ENCODE data around the gene RBM38.
"Not testable (repeated sequence)": the region's sequence is repeated elsewhere in the genome, so short reads cannot be mapped to it uniquely, and the experiment has no call there.

Gene RBM38

DNA sequence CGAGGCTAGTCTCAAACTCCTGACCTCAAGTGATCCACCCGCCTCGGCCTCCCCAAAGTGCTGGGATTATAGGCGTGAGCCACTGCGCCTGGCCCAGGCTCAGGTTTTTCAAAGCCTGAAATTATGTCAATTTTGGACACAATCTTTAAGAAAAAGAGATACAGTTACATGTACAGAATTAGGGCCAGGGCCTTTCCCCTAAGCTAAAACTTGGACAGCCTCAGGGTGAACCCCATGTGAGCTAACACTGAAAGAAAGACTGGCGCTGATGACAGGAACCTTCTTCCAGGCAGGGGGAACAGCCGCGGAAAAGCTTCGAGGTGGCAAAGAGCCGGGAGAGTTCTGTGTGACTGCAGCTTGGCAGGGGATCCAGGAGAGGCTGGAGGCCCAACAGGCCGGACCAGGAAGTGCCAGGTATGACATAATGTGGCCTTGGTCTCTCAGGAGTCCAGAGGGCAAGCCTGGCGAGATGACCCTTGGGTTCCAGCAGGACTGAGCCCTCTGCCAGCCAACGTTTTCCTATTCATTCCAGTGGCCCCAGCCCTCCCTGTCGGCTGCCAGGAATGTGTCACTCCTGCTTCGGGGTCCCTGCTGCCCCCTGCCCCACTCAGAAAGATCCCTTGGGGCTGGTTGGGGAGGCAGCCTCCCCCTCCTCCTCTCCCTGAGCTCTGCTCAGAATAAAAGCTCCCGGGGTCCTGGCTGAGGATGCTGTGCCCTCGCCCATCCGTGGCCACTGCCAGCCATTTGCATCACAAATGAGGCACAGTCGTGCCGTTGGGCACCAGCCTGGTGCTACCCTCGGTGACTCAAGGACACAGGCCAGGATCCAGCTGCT lies 37.3 kb downstream of the RBM38 start:
- H3K4me1 ChIP-seq (ENCODE audit: low read length): peaks cover 16% of the 10 kb centered on the region
- no peaks in the 10 kb centered on the region for H3K9me2 ChIP-seq (replicated peaks; ENCODE audit: insufficient read depth, low read length)
- H3K79me2 ChIP-seq (ENCODE audit: low read length): no peaks in the 10 kb centered on the region
- no peaks in the 10 kb centered on the region for H3K9me3 ChIP-seq (replicated peaks; ENCODE audit: insufficient read depth, low read length)
- no peaks in the 10 kb centered on the region for H3K27me3 ChIP-seq (replicated peaks; ENCODE audit: insufficient read depth, low read length)
- DNase-seq: no peak
- H3K4me2 ChIP-seq (ENCODE audit: low read depth, low read length): no peak overlapping the region
- no peak overlapping the region for H3K27ac ChIP-seq (ENCODE audit: low read length)
- no peaks in the 10 kb centered on the region for H3K36me3 ChIP-seq (replicated peaks; ENCODE audit: insufficient read depth, low read length)
- no peak overlapping the region for H2AFZ ChIP-seq (ENCODE audit: low read length)
- TF ChIP-seq EZH2phosphoT487 (IDR thresholded peaks at IDR 0.05; ENCODE audit: low read length) (no peak), EZH2 (optimal IDR thresholded peaks at IDR 0.05; ENCODE audit: low read depth, low read length) (no peak)
- TF ChIP-seq, protein P1, sequence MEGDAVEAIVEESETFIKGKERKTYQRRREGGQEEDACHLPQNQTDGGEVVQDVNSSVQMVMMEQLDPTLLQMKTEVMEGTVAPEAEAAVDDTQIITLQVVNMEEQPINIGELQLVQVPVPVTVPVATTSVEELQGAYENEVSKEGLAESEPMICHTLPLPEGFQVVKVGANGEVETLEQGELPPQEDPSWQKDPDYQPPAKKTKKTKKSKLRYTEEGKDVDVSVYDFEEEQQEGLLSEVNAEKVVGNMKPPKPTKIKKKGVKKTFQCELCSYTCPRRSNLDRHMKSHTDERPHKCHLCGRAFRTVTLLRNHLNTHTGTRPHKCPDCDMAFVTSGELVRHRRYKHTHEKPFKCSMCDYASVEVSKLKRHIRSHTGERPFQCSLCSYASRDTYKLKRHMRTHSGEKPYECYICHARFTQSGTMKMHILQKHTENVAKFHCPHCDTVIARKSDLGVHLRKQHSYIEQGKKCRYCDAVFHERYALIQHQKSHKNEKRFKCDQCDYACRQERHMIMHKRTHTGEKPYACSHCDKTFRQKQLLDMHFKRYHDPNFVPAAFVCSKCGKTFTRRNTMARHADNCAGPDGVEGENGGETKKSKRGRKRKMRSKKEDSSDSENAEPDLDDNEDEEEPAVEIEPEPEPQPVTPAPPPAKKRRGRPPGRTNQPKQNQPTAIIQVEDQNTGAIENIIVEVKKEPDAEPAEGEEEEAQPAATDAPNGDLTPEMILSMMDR (IDR thresholded peaks at IDR 0.05; ENCODE audit: low read length): no peak
- no peak overlapping the region for H3K9ac ChIP-seq (ENCODE audit: low read length)
- H3K4me3 ChIP-seq (ENCODE audit: low read length): no peak overlapping the region
- H3F3A ChIP-seq (ENCODE audit: insufficient read depth, low read length): 0 out of 2 replicates have a peak, but pooled peaks cover 4% of the 10 kb centered on the region
- H4K20me1 ChIP-seq (ENCODE audit: insufficient read depth, low read length): no peaks in the 10 kb centered on the region

DNA sequence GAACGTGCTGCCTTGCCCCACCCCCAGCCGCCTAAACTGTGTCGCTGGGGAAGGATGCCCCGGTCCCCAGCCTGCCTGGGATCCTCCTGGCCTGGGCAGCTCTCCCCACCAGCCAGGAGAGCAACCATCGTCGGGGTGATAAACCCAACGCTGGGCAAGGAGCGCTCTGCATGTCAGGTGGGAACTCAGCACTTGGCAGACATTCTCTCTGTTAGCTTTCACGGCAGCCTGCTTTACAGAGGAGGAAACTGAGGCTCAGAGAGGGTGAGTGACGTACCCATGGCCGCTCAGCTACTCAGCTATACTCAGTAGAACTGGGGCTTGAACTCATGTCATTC lies 37.9 kb downstream of the RBM38 start:
- H4K20me1 ChIP-seq (ENCODE audit: insufficient read depth, low read length): no peaks in the 10 kb centered on the region
- TF ChIP-seq EZH2 (optimal IDR thresholded peaks at IDR 0.05; ENCODE audit: low read depth, low read length) (no peak), EZH2phosphoT487 (IDR thresholded peaks at IDR 0.05; ENCODE audit: low read length) (no peak)
- TF ChIP-seq, protein P1 (IDR thresholded peaks at IDR 0.05; ENCODE audit: low read length): no peak
- no peaks in the 10 kb centered on the region for H3K9me2 ChIP-seq (replicated peaks; ENCODE audit: insufficient read depth, low read length)
- H3K27me3 ChIP-seq (replicated peaks; ENCODE audit: insufficient read depth, low read length): no peaks in the 10 kb centered on the region
- 0 out of 2 replicates have a peak, but pooled peaks cover 4% of the 10 kb centered on the region for H3F3A ChIP-seq (ENCODE audit: insufficient read depth, low read length)
- no peak overlapping the region for H3K9ac ChIP-seq (ENCODE audit: low read length)
- no peak overlapping the region for H3K4me3 ChIP-seq (ENCODE audit: low read length)
- no peak overlapping the region for H3K27ac ChIP-seq (ENCODE audit: low read length)
- peaks cover 21% of the 10 kb centered on the region for H3K4me1 ChIP-seq (ENCODE audit: low read length)
- no peaks in the 10 kb centered on the region for H3K36me3 ChIP-seq (replicated peaks; ENCODE audit: insufficient read depth, low read length)
- H3K79me2 ChIP-seq (ENCODE audit: low read length): no peaks in the 10 kb centered on the region
- DNase-seq: no peak
- H3K4me2 ChIP-seq (ENCODE audit: low read depth, low read length): no peak overlapping the region
- no peaks in the 10 kb centered on the region for H3K9me3 ChIP-seq (replicated peaks; ENCODE audit: insufficient read depth, low read length)
- H2AFZ ChIP-seq (ENCODE audit: low read length): no peak overlapping the region

DNA sequence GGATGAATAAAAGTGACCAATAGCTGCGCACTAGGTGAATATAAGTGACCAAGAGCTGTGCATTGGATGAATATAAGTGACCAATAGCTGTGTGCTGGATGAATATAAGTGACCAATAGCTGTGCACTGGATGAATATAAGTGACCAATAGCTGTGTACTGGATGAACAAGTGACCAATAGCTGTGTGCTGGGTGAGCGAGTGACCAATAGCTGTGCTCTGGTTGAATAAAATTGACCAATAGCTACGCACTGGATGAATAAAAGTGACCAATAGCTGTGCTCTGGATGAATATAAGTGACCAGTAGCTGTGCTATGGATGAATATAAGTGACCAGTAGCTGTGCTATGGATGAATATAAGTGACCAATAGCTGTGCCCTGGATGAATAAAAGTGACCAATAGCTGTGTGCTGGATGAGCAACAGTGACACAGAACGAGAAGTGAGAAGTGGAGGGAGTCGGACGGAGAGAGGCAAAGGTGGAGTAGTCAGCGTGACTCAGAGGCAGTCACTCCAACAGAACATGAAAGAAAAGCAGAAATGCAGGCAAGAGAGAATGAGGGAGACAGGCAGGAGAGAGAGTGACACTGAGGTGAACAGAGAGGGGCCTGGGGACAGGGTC lies 38.5 kb downstream of the RBM38 start:
- Histone ChIP-seq H3K4me1 (ENCODE audit: low read length) (peaks cover 24% of the 10 kb centered on the region), H3K9ac (ENCODE audit: low read length) (no peak overlapping the region), H3K27ac (ENCODE audit: low read length) (no peak overlapping the region), H3K36me3 (replicated peaks; ENCODE audit: insufficient read depth, low read length) (no peaks in the 10 kb centered on the region), H3K4me2 (ENCODE audit: low read depth, low read length) (no peak overlapping the region), H2AFZ (ENCODE audit: low read length) (no peak overlapping the region), H3K27me3 (replicated peaks; ENCODE audit: insufficient read depth, low read length) (no peaks in the 10 kb centered on the region), H4K20me1 (ENCODE audit: insufficient read depth, low read length) (no peaks in the 10 kb centered on the region), H3K9me2 (replicated peaks; ENCODE audit: insufficient read depth, low read length) (no peaks in the 10 kb centered on the region), H3K9me3 (replicated peaks; ENCODE audit: insufficient read depth, low read length) (no peaks in the 10 kb centered on the region), H3K4me3 (ENCODE audit: low read length) (no peak overlapping the region), H3F3A (ENCODE audit: insufficient read depth, low read length) (0 out of 2 replicates have a peak, but pooled peaks cover 4% of the 10 kb centered on the region), H3K79me2 (ENCODE audit: low read length) (no peaks in the 10 kb centered on the region)
- TF ChIP-seq EZH2 (optimal IDR thresholded peaks at IDR 0.05; ENCODE audit: low read depth, low read length) (no peak), EZH2phosphoT487 (IDR thresholded peaks at IDR 0.05; ENCODE audit: low read length) (no peak)
- TF ChIP-seq, protein P1 (IDR thresholded peaks at IDR 0.05; ENCODE audit: low read length): no peak
- no peak for DNase-seq

DNA sequence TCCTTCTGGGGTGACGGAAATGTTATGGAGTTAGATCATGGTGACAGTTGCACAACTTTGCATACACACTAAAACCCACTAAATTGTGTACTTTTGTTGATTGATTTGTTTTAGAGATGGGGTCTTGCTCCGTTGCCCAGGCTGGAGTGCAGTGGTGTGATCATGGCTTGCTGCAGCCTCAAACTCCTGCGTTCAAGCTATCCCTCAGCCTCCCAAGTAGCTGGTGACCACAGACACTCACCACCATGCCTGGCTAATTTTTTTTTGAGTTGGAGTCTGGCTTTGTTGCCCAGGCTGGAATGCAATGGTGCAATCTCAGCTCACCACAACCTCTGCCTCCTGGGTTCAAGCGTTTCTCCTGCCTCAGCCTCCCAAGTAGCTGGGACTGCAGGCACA lies 39.0 kb downstream of the RBM38 start:
- not testable (repeated sequence) for H3K9me2 ChIP-seq (replicated peaks; ENCODE audit: insufficient read depth, low read length); H3K4me3 ChIP-seq (ENCODE audit: low read length); H3K36me3 ChIP-seq (replicated peaks; ENCODE audit: insufficient read depth, low read length); H3K4me2 ChIP-seq (ENCODE audit: low read depth, low read length); H3F3A ChIP-seq (ENCODE audit: insufficient read depth, low read length); H3K9ac ChIP-seq (ENCODE audit: low read length); H3K9me3 ChIP-seq (replicated peaks; ENCODE audit: insufficient read depth, low read length); H2AFZ ChIP-seq (ENCODE audit: low read length); H3K27me3 ChIP-seq (replicated peaks; ENCODE audit: insufficient read depth, low read length); DNase-seq; H3K27ac ChIP-seq (ENCODE audit: low read length); H3K79me2 ChIP-seq (ENCODE audit: low read length); H4K20me1 ChIP-seq (ENCODE audit: insufficient read depth, low read length)
- peaks cover 29% of the 10 kb centered on the region for H3K4me1 ChIP-seq (ENCODE audit: low read length)
